Muscle layer of colon (tissue), 2 donors: Measurements from ENCODE around the gene TNXB.

Source experiments
- H3K27ac ChIP-seq: one replicate; pipeline ENCODE4 v1.7.0; 2013; ENCODE audit warnings: low read depth, mild to moderate bottlenecking, low read length, moderate library complexity
- H3K27me3 ChIP-seq, 2 donors: one replicate each; pipeline ENCODE4 v1.7.0; 2013; ENCODE audit warnings: low read length in 2 of 2, mild to moderate bottlenecking in 2 of 2; ENCODE audit not compliant: insufficient read depth in 2 of 2, control insufficient read depth in 1 of 2
- H3K36me3 ChIP-seq: one replicate; pipeline ENCODE4 v1.7.0; 2013; ENCODE audit warnings: mild to moderate bottlenecking, low read length; ENCODE audit not compliant: insufficient read depth
- H3K4me1 ChIP-seq: one replicate; pipeline ENCODE4 v1.7.0; 2013; ENCODE audit warnings: mild to moderate bottlenecking, low read length; ENCODE audit not compliant: insufficient read depth
- H3K4me3 ChIP-seq, 2 donors: one replicate each; pipeline ENCODE4 v1.7.0; 2013; ENCODE audit warnings: low read length in 2 of 2, low read depth in 1 of 2, mild to moderate bottlenecking in 1 of 2, moderate library complexity in 1 of 2
- H3K9ac ChIP-seq: one replicate; pipeline ENCODE4 v1.7.0; 2013; ENCODE audit warnings: low read length
- H3K9me3 ChIP-seq: one replicate; pipeline ENCODE4 v1.7.0; 2013; ENCODE audit warnings: mild to moderate bottlenecking, low read length
- donor health status: abdominal sarcoma.
- donor health status: Adenocarcinoma of cecum.

Gene TNXB

GRCh38 chr6:32133786-32134185 is 24.6 kb upstream of the TNXB start:
- Histone ChIP-seq H3K27ac (no peak overlapping the region), H3K4me3 (no peak overlapping the region), H3K4me1 (peaks cover 9% of the 10 kb centered on the region), H3K9ac (no peak overlapping the region), H3K27me3 (no peaks in the 10 kb centered on the region), H3K36me3 (no peaks in the 10 kb centered on the region), H3K9me3 (no peaks in the 10 kb centered on the region)

GRCh38 chr6:32132110-32132509 is 23.0 kb upstream of the TNXB start:
- H3K9me3 ChIP-seq: no peaks in the 10 kb centered on the region
- no peak overlapping the region for H3K27ac ChIP-seq
- no peak overlapping the region for H3K4me3 ChIP-seq
- H3K27me3 ChIP-seq: no peaks in the 10 kb centered on the region
- peaks cover 19% of the 10 kb centered on the region for H3K4me1 ChIP-seq
- H3K36me3 ChIP-seq: no peaks in the 10 kb centered on the region
- H3K9ac ChIP-seq: no peak overlapping the region

- Histone ChIP-seq H3K9ac (no peak overlapping the region), H3K27me3 (no peaks in the 10 kb centered on the region), H3K4me1 (peaks cover 25% of the 10 kb centered on the region), H3K4me3 (no peak overlapping the region), H3K36me3 (peaks cover 5% of the 10 kb centered on the region), H3K27ac (no peak overlapping the region), H3K9me3 (no peaks in the 10 kb centered on the region)
Observed at GRCh38 chr6:32131439-32131948, 22.4 kb upstream of the TNXB start.

- Histone ChIP-seq H3K27ac (peak overlapping the region; percentile 88), H3K4me1 (peaks cover 31% of the 10 kb centered on the region), H3K9ac (peak overlapping the region; percentile 51), H3K27me3 (no peaks in the 10 kb centered on the region), H3K36me3 (peaks cover 22% of the 10 kb centered on the region), H3K9me3 (no peaks in the 10 kb centered on the region), H3K4me3 (peak overlapping the region; percentile 66 to 69)
Observed at GRCh38 chr6:32129297-32130088, 20.4 kb upstream of the TNXB start.

- Histone ChIP-seq H3K9me3 (no peaks in the 10 kb centered on the region), H3K27ac (peak overlapping the region; percentile 88), H3K36me3 (peaks cover 27% of the 10 kb centered on the region), H3K4me3 (peak overlapping the region in 1 of 2 donors; percentile 66), H3K4me1 (peaks cover 31% of the 10 kb centered on the region), H3K27me3 (no peaks in the 10 kb centered on the region), H3K9ac (peak overlapping the region; percentile 51)
Observed at GRCh38 chr6:32128751-32129296, 19.7 kb upstream of the TNXB start.

GRCh38 chr6:32127717-32128592 is 18.8 kb upstream of the TNXB start, which contains the start of gene ATF6B:
Gene ATF6B (minus strand): TSS chr6:32128246. CDS start chr6:32128207, 39 bp downstream.
- H3K9me3 ChIP-seq: no peaks in the 10 kb centered on the region
- peak within 1 kb of the TSS; percentile 89 for H3K9ac ChIP-seq
- no peaks in the 10 kb centered on the region for H3K27me3 ChIP-seq
- peak within 1 kb of the TSS; percentile 95 to 99 for H3K4me3 ChIP-seq
- peaks cover 27% of the 10 kb centered on the region for H3K36me3 ChIP-seq
- peaks cover 31% of the 10 kb centered on the region for H3K4me1 ChIP-seq
- peak within 1 kb of the TSS; percentile 80 for H3K27ac ChIP-seq

- peak overlapping the region; percentile 89 for H3K9ac ChIP-seq
- peak overlapping the region; percentile 80 for H3K27ac ChIP-seq
- H3K27me3 ChIP-seq: no peaks in the 10 kb centered on the region
- peaks cover 31% of the 10 kb centered on the region for H3K4me1 ChIP-seq
- H3K4me3 ChIP-seq: peak overlapping the region; percentile 95 to 99
- H3K36me3 ChIP-seq: peaks cover 27% of the 10 kb centered on the region
- H3K9me3 ChIP-seq: no peaks in the 10 kb centered on the region
Observed at GRCh38 chr6:32127409-32127716, 18.2 kb upstream of the TNXB start.

GRCh38 chr6:32126880-32127279 is 17.7 kb upstream of the TNXB start:
- peak overlapping the region; percentile 95 to 99 for H3K4me3 ChIP-seq
- H3K9ac ChIP-seq: peak overlapping the region; percentile 89
- H3K27ac ChIP-seq: no peak overlapping the region

GRCh38 chr6:32123681-32124080 is 14.5 kb upstream of the TNXB start:
- no peak overlapping the region for H3K4me3 ChIP-seq
- peaks cover 28% of the 10 kb centered on the region for H3K4me1 ChIP-seq
- H3K27me3 ChIP-seq: no peaks in the 10 kb centered on the region
- H3K27ac ChIP-seq: no peak overlapping the region
- H3K36me3 ChIP-seq: peaks cover 55% of the 10 kb centered on the region
- no peak overlapping the region for H3K9ac ChIP-seq
- no peaks in the 10 kb centered on the region for H3K9me3 ChIP-seq

More at GRCh38 chr6:32126880-32127279, 17.7 kb upstream of the TNXB start:
- H3K4me1 ChIP-seq: peaks cover 31% of the 10 kb centered on the region
- no peaks in the 10 kb centered on the region for H3K27me3 ChIP-seq
- no peaks in the 10 kb centered on the region for H3K9me3 ChIP-seq
- H3K36me3 ChIP-seq: peaks cover 31% of the 10 kb centered on the region

GRCh38 chr6:32120573-32121059 is 11.5 kb upstream of the TNXB start:
- no peak overlapping the region for H3K27ac ChIP-seq
- no peak overlapping the region for H3K4me3 ChIP-seq
- no peak overlapping the region for H3K9ac ChIP-seq
- no peaks in the 10 kb centered on the region for H3K27me3 ChIP-seq
- peaks cover 72% of the 10 kb centered on the region for H3K36me3 ChIP-seq
- H3K9me3 ChIP-seq: no peaks in the 10 kb centered on the region
- H3K4me1 ChIP-seq: peaks cover 11% of the 10 kb centered on the region
